Memory B cell (primary cell): ENCODE data around the gene SLC4A7.

ENCODE experiments used
- ATAC-seq: fragments of 150-1000 bp; cut with Tn5 transposase; 2 replicates; pipeline ENCODE4 v1.10.0; 2021; ENCODE audit warnings: low read depth, mild to moderate bottlenecking, moderate library complexity
- DNase-seq, 2 donors: peaks; one replicate each; pipeline ENCODE4 v3.0.0; 2022; ENCODE audit warnings: low spot score in 2 of 2
- H3K27ac Mint-ChIP-seq: one replicate; pipeline ENCODE4 v1.8.0; 2022; ENCODE audit warnings: mild to moderate bottlenecking, moderate library complexity, mixed read lengths
- H3K27me3 Mint-ChIP-seq: one replicate; pipeline ENCODE4 v1.8.0; 2022; ENCODE audit warnings: mixed read lengths
- H3K36me3 Mint-ChIP-seq: one replicate; pipeline ENCODE4 v1.8.0; 2022; ENCODE audit warnings: mild to moderate bottlenecking, mixed read lengths
- H3K4me1 Mint-ChIP-seq: one replicate; pipeline ENCODE4 v1.8.0; 2022; ENCODE audit warnings: mixed read lengths
- H3K4me3 Mint-ChIP-seq: one replicate; pipeline ENCODE4 v1.8.0; 2022; ENCODE audit warnings: mild to moderate bottlenecking, moderate library complexity, mixed read lengths
- H3K9me3 Mint-ChIP-seq: one replicate; pipeline ENCODE4 v1.8.0; 2022; ENCODE audit warnings: mixed read lengths

SLC4A7 gene

DNA sequence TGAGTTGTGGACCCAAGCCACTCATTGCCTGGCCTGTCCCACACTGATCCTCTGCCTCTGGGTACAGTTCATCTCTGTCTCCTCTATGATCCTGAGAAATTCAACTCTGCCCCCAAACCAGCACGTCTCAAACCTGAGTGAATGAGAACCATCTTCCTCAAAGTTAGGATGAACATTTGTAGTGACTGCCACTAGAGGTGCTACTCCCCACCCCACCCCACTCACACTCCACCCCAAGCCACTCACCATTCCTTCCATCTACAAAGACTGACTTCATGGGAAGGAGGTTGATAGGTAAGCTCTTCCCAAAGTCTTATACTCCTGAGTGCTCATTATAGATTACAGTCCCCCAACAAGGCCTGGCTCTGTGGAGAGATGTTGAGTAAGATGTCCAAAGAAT lies 158.8 kb downstream of the SLC4A7 start:
- H3K4me1 Mint-ChIP-seq = no peaks in the 10 kb centered on the region
- H3K36me3 Mint-ChIP-seq = peaks cover 9% of the 10 kb centered on the region
- no peak for ATAC-seq
- peaks cover 1% of the 10 kb centered on the region for H3K27me3 Mint-ChIP-seq
- H3K27ac Mint-ChIP-seq = no peak overlapping the region
- peaks cover 6% of the 10 kb centered on the region for H3K9me3 Mint-ChIP-seq
- H3K4me3 Mint-ChIP-seq = no peak overlapping the region
- no peak for DNase-seq

DNA sequence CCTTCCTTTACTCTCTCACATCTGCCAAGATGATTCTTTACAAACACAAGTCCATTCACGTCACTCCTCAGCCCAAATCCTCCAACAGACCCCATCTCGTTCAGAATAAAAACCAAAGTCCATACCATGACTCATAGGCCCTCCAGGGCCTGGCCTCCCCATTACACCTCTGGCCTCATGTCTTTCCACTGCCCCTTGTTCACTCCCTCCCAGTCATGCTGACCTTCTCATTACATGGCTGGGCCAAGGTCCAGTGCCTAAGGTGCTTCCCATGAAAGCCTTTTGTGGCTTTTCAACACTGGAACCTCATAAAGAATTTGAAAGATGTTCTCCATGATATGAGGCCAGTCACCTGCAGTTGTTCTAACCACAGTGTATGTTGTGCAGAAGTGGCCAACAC lies 159.5 kb downstream of the SLC4A7 start:
- Mint-ChIP-seq H3K27ac (no peak overlapping the region), H3K36me3 (peaks cover 9% of the 10 kb centered on the region), H3K4me3 (no peak overlapping the region), H3K9me3 (peaks cover 6% of the 10 kb centered on the region), H3K27me3 (peaks cover 1% of the 10 kb centered on the region), H3K4me1 (no peaks in the 10 kb centered on the region)
- DNase-seq (no peak), ATAC-seq (no peak)

DNA sequence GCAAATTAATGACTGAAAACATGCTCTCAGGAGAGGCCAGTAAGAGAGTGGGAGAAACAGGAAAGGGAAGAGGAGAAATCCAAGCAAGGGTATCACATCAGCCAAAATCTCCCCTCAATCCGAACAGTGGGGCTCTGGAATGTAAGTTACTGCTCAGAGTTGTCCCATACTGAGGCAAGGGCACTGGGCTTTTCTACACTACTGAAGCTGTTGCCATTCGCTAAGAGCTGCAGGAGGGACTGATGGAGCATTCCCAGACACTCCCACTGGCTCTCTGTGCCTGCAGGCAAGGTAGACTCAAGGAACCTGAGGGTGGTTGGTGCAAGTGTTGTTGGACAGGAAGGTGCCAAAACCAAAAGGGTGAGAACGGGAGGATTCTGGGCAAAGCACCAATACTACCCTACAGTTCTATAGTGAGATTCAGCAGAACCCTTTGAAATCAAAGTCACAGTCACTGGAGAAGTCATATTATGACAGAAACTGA lies 161.1 kb downstream of the SLC4A7 start:
- Mint-ChIP-seq H3K4me3 (no peak overlapping the region), H3K27me3 (no peaks in the 10 kb centered on the region), H3K27ac (no peak overlapping the region), H3K36me3 (peaks cover under 1% of the 10 kb centered on the region), H3K4me1 (no peaks in the 10 kb centered on the region), H3K9me3 (no peaks in the 10 kb centered on the region)
- no peak for DNase-seq
- ATAC-seq = no peak
